Measurements from ENCODE around the gene BACH2.
A peak's percentile ranks its signal among the peaks of the same experiment; 100 is the strongest.

The BACH2 gene

DNA sequence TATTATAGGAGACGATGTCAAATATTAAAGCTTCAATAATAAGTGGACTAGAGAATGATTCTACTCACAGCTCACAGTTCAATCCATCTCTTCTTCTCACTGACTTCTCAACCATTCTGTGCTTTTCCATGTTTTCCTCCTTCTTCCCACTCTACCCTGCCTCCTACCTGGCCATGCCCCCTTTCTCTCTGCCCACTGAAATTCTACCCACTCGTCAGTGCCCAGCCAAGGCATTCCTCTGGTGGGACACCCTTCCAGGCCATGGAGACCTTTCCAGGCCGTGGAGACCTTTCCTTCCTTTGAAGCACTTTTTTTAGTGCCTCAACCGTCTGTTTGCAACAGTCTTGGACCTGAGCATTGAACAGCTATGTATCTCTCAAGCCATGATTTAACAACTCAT, 18.5 kb downstream of the BACH2 start:
- no peak for DNase-seq (ENCODE audit: low read depth in 2 of 2)

DNA sequence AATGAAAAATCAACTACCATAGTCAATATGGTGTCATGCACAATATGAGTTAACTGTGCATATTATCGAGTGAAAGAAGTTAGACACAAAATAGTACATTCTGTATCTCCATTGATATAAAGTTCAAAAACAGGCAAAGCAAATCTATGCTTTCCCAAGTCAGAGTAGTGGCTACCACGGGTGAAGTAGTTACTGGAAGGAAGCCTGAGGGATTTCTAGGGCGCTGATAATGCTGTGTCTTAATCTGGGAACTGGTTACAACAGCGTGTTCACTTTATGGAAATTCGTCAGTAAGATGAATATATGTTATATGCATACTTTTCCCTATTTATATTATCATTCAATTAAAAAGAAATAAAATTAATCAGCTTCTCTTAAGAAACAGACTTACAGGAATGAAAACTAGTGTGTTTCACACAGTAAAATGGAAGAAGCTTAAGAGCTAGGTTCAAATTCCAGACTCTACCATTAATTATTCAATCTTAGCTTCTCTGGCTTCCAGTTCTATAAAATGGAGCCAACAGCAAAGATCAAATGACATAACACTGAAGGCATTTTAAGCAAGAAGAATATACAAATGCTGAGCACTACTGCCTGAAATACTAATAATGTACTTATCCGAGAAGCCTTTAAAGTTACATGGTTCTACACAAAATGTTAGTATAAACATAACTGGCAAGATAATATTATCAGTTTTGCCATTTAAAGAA, 19.2 kb downstream of the BACH2 start:
- no peak for DNase-seq (ENCODE audit: low read depth in 2 of 2)

DNA sequence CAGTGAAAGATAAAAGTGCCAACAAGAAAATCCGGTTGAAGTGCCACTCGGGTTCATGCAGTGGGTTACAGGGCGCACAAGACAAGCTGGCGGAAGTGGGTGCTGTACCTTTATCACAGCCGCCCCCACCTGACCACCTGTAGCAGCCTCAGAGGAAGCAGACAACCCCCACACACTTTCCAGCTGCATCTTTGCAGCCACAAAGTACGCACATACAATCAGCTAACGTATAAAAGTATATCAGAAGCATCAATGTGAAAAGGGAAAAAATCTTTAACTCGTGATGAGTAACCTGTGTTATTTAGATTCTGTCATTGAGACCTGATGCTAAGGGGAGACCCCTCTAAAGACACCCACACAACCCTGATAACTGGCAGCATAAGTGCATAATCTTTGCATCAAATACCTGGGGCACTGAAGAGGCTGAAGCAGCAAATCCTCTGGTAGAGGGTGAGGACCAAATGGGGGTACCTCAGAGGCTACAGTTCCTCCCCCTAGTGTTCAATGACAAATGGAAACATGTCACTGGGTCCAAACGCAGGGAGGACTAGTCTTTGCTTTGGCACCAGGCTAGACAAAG, 22.1 kb downstream of the BACH2 start:
- DNase-seq (ENCODE audit: low read depth in 2 of 2), result peak; percentile 78 to 83

DNA sequence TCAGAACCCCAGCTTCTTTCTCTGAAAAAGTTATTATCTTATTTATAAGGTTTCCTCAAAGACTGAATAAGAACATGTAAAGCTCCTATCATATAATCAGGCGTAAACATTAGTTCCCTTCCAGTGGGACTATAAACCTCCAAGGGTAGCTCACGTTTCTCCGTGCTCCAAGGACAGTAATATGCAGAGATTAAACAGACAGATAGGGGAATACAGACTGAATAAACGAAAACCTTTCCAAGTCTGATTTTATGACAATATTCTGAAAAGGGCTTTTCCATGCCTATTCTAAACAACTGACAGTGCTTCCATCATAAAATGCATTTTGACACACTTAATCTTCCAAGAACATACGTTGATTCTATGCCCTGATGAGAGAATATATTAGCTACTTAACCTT, 22.8 kb downstream of the BACH2 start:
- DNase-seq (ENCODE audit: low read depth in 2 of 2), result no peak

GRCh38 chr6:90272895-90273294, 23.7 kb downstream of the BACH2 start:
- DNase-seq (ENCODE audit: low read depth in 2 of 2), result no peak

GRCh38 chr6:90271831-90272230, 24.8 kb downstream of the BACH2 start:
- DNase-seq (ENCODE audit: low read depth in 2 of 2), result no peak

DNA sequence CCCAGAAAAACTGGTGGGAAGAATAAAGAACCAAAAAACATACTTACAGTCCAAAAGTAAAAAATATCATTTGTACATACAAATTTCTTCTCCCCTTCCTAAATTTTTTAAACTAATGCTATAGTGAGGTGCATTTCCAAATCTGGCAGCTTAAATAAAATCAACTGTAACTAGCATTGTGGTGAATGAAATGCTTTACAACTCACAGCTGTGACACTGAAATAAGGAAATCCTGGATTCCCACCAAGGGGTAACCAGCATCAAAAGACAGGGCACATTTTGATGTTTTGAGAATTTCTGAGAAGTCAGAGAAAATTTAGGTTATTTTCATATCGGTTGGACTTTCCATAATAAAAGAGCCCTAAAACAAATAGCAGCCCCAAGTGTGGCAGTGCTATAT, 27.3 kb downstream of the BACH2 start:
- no peak for DNase-seq (ENCODE audit: low read depth in 2 of 2)

DNA sequence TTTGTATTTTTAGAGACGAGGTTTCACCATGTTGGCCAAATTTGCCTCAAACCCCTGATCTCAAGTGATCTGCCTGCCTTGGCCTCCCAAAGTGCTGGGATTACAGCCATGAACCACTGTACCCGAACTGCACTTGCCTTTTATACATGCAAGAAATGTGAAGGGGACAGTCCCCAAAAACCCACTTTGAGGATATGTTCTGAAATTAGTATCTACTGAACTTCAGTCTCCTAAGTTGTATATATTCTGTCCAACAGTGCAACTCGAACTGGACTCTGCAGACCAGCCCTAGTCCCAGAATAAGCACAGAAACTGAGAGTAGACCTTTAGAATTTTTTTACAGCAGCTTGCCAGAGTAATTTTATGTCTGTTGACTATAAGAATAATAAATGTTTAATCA, 28.5 kb downstream of the BACH2 start:
- DNase-seq (ENCODE audit: low read depth in 2 of 2), result no peak

GRCh38 chr6:90266905-90267621, 29.6 kb downstream of the BACH2 start:
- DNase-seq (ENCODE audit: low read depth in 2 of 2), result no peak

GRCh38 chr6:90264561-90264960, 32.1 kb downstream of the BACH2 start:
- DNase-seq (ENCODE audit: low read depth in 2 of 2), result no peak

- no peak for DNase-seq (ENCODE audit: low read depth in 2 of 2)
Observed at GRCh38 chr6:90263633-90264032, 33.0 kb downstream of the BACH2 start.

- DNase-seq (ENCODE audit: low read depth in 2 of 2), result no peak
Observed at GRCh38 chr6:90261801-90262200, 34.8 kb downstream of the BACH2 start.

- DNase-seq (ENCODE audit: low read depth in 2 of 2), result no peak
Observed at GRCh38 chr6:90257486-90257738, 39.2 kb downstream of the BACH2 start.

DNA sequence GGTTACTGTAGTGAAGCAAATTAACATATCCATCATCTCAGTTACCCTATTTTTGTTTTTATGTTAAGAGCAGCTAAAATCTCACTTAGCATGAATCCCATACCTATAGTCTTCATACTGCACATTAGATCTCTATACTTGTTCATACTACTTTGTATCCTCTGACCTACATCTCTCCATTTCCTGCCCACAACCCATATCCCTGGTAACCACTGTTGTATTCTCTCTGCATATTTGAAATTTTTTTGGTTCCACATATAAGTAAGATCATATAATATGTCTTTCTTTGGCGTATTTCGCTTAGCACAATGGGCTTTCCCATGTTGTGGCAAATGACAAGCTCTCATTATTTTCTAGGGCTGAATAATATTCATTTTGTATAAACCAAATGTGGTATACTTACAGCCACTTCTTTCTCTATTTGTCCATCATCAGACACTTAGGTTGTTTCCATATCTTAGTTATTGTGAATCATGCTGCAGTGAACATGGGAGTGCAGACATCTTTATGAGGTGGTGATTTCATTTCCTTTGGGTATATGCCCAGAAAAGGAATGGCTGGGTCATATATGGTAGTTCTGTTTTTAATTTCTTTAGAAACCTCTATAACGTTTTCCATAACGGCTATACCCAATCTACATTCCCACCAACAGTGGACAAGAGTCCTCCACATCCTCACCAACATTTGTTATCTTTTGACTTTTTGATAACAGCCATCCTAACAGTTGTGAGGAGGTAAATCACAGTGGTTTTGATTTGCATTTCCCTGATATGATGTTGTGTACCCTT, 39.8 kb downstream of the BACH2 start:
- no peak for DNase-seq (ENCODE audit: low read depth in 2 of 2)

- DNase-seq (ENCODE audit: low read depth in 2 of 2), result no peak
Observed at GRCh38 chr6:90253631-90254030, 43.0 kb downstream of the BACH2 start.

- no peak for DNase-seq (ENCODE audit: low read depth in 2 of 2)
Observed at GRCh38 chr6:90251295-90251992, 45.2 kb downstream of the BACH2 start.

GRCh38 chr6:90250405-90250804, 46.2 kb downstream of the BACH2 start:
- no peak for DNase-seq (ENCODE audit: low read depth in 2 of 2)

- DNase-seq (ENCODE audit: low read depth in 2 of 2), result peak in 1 of 2 donors; percentile 22
Observed at GRCh38 chr6:90249458-90249857, 47.2 kb downstream of the BACH2 start.

DNA sequence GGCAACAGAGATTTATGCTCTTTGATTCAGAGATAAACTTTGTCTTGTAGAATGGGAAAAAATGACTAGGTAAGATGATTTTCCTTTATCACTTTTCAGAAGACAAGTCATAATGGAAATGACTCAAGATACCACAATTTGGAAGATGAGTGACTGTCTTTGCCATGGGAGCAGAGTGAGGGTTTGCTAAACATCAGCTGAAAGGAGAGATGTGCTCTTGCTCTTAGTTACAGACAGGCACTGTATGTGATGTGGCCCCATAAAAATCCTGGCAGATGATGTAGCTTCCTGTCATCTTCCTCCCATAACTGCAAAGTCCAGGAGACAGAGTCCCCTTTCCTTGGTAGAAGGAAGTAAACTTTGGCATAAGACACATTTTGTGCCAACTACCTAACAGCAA, 47.6 kb downstream of the BACH2 start:
- peak in 1 of 2 donors; percentile 35 for DNase-seq (ENCODE audit: low read depth in 2 of 2)

GRCh38 chr6:90247262-90247661, 49.4 kb downstream of the BACH2 start:
- DNase-seq (ENCODE audit: low read depth in 2 of 2), result no peak

DNA sequence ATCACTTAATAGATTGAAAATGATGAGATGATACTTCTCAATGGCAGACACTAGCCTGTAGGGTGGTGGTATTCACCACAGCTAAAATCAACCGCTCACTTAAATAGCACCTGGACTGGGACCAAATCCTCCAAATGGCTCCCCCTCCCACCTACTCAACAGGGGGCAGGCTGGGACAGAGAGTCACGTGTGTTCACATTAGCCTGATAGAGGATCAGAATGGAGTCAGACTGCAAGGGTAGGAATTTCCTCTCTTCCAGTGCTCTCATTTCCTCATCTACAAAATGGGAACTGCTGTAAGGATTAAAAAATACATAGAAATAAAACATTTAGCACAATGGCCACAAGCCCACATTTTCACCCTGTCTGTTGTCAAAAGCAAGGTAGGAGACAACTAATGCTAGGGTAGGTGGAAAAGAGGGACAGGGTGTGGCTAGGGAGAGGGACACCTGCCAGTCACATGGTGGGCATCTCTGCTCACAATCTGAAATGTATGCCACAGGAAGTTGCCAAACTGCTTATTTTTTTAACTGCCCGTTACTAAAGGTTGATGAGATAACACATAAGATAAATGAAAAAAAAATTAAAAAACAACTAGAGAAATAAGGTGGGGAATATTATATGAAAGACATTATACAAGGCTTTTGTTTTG, 55.3 kb downstream of the BACH2 start:
- no peak for DNase-seq (ENCODE audit: low read depth in 2 of 2)
